OCI-LY1 (cell line): Measurements from ENCODE around the gene SLC25A21.

ENCODE experiments used
- H2AFZ ChIP-seq: fragments of 200-600 bp; sonication (generic), shearing (Covaris generic); 2 replicates; pipeline ENCODE4 v1.6.0; 2014; ENCODE audit warnings: antibody characterized with exemption, mild to moderate bottlenecking, low read length
- H3F3A ChIP-seq: fragments of 200-600 bp; sonication (generic), shearing (Covaris generic); 2 replicates; pipeline ENCODE4 v1.6.0; 2014; ENCODE audit warnings: mild to moderate bottlenecking, antibody characterized with exemption, low read length, moderate library complexity; ENCODE audit not compliant: insufficient read depth
- H3K27ac ChIP-seq: fragments of 200-600 bp; sonication (generic); 2 replicates; pipeline ENCODE4 v1.5.1; 2014; ENCODE audit warnings: low read length, mixed run types, mild to moderate bottlenecking, low read depth; ENCODE audit not compliant: poor library complexity, severe bottlenecking
- H3K27me3 ChIP-seq: fragments of 200-600 bp; sonication (generic); 2 replicates; pipeline ENCODE4 v1.6.0; 2014; ENCODE audit warnings: antibody characterized with exemption, mild to moderate bottlenecking, low read length, moderate library complexity; ENCODE audit not compliant: insufficient read depth
- H3K36me3 ChIP-seq: fragments of 200-600 bp; sonication (generic); 2 replicates; pipeline ENCODE4 v1.6.1; 2014; ENCODE audit warnings: mild to moderate bottlenecking, antibody characterized with exemption, low read length, moderate library complexity, mixed read lengths; ENCODE audit not compliant: insufficient read depth
- H3K4me1 ChIP-seq: fragments of 200-600 bp; sonication (generic); 2 replicates; pipeline ENCODE4 v1.5.1; 2014; ENCODE audit warnings: mild to moderate bottlenecking, low read length, moderate library complexity; ENCODE audit not compliant: insufficient read depth, severe bottlenecking
- H3K4me2 ChIP-seq: fragments of 200-600 bp; sonication (generic), shearing (Covaris generic); 2 replicates; pipeline ENCODE4 v1.6.1; 2014; ENCODE audit warnings: low read length
- H3K4me3 ChIP-seq: fragments of 200-600 bp; sonication (generic); 2 replicates; pipeline ENCODE4 v1.5.1; 2014; ENCODE audit warnings: low read length, low read depth, mild to moderate bottlenecking, mixed read lengths; ENCODE audit not compliant: poor library complexity, severe bottlenecking
- H3K79me2 ChIP-seq: fragments of 200-600 bp; shearing (Covaris generic); 2 replicates; pipeline ENCODE4 v1.6.1; 2016; ENCODE audit warnings: mixed run types, low read length, mixed read lengths; ENCODE audit not compliant: insufficient read depth
- H3K9ac ChIP-seq: fragments of 200-600 bp; sonication (generic), shearing (Covaris generic); 2 replicates; pipeline ENCODE4 v1.6.1; 2014; ENCODE audit warnings: mild to moderate bottlenecking, low read length, mixed read lengths
- H3K9me2 ChIP-seq: fragments of 200-600 bp; sonication (generic), shearing (Covaris generic); 2 replicates; pipeline ENCODE4 v1.6.1; 2014; ENCODE audit warnings: low read depth, mild to moderate bottlenecking, low read length, mixed read lengths
- H3K9me3 ChIP-seq: fragments of 200-600 bp; shearing (Covaris generic); 2 replicates; pipeline ENCODE4 v1.6.1; 2014; ENCODE audit warnings: low read length, mixed read lengths
- H4K20me1 ChIP-seq: fragments of 200-600 bp; sonication (generic), shearing (Covaris generic); 2 replicates; pipeline ENCODE4 v1.6.0; 2016; ENCODE audit warnings: mild to moderate bottlenecking, low read length; ENCODE audit not compliant: insufficient read depth
- EZH2 ChIP-seq: fragments of 200-600 bp; sonication (generic), shearing (Covaris generic); IDR thresholded peaks from 2 replicates; pipeline ENCODE4 v1.8.0; 2017; ENCODE audit warnings: borderline replicate concordance, mixed run types, mild to moderate bottlenecking, antibody characterized with exemption, low read length, moderate library complexity, mixed read lengths
- TF ChIP-seq, protein P1 (sequence below): fragments of 200-600 bp; sonication (generic), shearing (Covaris generic); IDR thresholded peaks from 2 replicates; pipeline ENCODE4 v1.5.1; 2017; ENCODE audit warnings: mild to moderate bottlenecking, antibody characterized with exemption, low read length, moderate library complexity, mixed read lengths

Gene SLC25A21

DNA sequence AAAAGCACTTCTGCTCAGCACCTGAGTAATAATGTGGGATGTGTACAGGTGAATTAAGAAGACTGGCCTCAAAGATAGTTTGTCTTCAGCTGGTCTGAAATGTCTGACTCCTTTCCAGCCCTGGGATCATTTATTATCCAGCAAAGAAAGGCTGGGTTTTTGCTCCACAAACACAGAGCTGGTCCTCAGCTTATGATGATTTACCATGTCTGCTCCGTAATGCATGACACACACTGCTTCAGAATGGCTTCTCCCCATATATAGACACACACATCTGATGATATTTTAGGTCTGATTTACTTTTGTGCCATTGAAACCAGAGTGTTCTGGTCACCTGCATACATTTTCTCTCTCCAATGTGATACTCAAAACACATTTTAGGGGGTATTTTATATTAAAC lies 225.0 kb downstream of the SLC25A21 start:
- Histone ChIP-seq H3K79me2 (no peaks in the 10 kb centered on the region), H4K20me1 (no peaks in the 10 kb centered on the region), H3K27ac (no peak overlapping the region), H3K4me3 (no peak overlapping the region), H3K4me2 (no peak overlapping the region), H3K9me2 (no peaks in the 10 kb centered on the region), H3F3A (no peaks in the 10 kb centered on the region), H3K36me3 (no peaks in the 10 kb centered on the region), H3K9me3 (no peaks in the 10 kb centered on the region), H3K9ac (no peak overlapping the region), H2AFZ (no peak overlapping the region), H3K27me3 (no peaks in the 10 kb centered on the region), H3K4me1 (no peaks in the 10 kb centered on the region)
- TF ChIP-seq, protein P1, sequence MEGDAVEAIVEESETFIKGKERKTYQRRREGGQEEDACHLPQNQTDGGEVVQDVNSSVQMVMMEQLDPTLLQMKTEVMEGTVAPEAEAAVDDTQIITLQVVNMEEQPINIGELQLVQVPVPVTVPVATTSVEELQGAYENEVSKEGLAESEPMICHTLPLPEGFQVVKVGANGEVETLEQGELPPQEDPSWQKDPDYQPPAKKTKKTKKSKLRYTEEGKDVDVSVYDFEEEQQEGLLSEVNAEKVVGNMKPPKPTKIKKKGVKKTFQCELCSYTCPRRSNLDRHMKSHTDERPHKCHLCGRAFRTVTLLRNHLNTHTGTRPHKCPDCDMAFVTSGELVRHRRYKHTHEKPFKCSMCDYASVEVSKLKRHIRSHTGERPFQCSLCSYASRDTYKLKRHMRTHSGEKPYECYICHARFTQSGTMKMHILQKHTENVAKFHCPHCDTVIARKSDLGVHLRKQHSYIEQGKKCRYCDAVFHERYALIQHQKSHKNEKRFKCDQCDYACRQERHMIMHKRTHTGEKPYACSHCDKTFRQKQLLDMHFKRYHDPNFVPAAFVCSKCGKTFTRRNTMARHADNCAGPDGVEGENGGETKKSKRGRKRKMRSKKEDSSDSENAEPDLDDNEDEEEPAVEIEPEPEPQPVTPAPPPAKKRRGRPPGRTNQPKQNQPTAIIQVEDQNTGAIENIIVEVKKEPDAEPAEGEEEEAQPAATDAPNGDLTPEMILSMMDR = no peak
- TF ChIP-seq EZH2 = no peak

DNA sequence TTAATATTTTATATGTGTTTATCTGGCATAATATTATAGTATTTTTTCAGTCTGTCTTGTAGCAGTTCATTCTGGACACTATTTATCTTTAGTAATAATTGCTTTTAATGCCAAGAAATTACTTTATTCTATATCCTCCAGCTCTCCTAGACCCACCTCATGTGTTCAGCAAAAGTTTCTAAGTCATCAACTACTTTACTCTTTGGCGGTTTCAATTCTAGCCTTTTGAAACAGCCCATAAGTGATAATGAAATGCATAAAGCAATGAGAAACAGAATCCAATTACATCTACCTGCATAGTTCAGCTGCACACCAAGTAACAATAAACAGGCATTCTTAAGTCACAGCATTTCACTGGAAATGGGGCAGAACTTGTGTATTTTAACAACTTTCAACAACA lies 225.5 kb downstream of the SLC25A21 start:
- no peaks in the 10 kb centered on the region for H3K9me3 ChIP-seq
- H2AFZ ChIP-seq = no peak overlapping the region
- no peaks in the 10 kb centered on the region for H3K27me3 ChIP-seq

DNA sequence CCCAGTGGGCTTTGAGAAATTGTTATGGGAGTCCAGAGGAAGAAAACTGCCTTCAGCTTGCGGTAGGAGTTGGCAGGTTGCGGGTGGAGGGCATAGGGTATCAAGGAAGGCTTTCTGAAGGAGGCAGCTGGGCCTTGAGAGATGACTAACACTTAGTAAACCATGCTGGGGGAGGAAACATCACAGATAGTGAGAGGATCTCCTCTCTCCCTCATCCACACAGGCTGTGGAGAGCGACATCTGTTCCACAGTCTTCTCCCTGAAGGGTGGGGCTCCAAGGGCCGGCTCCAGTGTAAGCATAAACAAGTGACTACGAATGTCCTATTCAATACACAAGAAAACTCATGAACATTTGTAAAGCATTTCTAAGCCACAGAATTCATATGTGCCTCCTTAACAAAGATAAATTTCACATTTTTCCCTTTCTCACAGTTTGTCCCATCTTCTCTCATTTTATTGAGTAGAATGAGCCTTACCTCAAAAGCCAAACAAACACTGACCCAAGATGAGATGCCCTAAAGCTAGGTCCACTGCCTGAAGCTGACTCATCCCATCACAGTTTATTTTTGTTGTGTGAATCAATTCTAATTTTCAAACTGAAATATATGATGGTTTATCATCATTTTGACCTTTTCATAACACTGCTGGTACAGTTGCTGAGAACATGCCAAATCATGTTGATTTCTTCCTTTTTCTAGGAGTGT lies 227.9 kb downstream of the SLC25A21 start:
- Histone ChIP-seq H3K36me3 (no peaks in the 10 kb centered on the region), H3F3A (no peaks in the 10 kb centered on the region), H3K4me1 (no peaks in the 10 kb centered on the region), H3K27me3 (no peaks in the 10 kb centered on the region), H2AFZ (no peak overlapping the region), H3K9me2 (no peaks in the 10 kb centered on the region), H3K79me2 (no peaks in the 10 kb centered on the region), H3K9ac (no peak overlapping the region), H4K20me1 (no peaks in the 10 kb centered on the region), H3K4me3 (no peak overlapping the region), H3K27ac (no peak overlapping the region), H3K4me2 (no peak overlapping the region), H3K9me3 (no peaks in the 10 kb centered on the region)
- TF ChIP-seq, protein P1 = no peak
- no peak for TF ChIP-seq EZH2

More for the DNA sequence above, 225.5 kb downstream of the SLC25A21 start:
- no peaks in the 10 kb centered on the region for H3F3A ChIP-seq
- H3K79me2 ChIP-seq = no peaks in the 10 kb centered on the region
- H3K9me2 ChIP-seq = no peaks in the 10 kb centered on the region
- no peak overlapping the region for H3K4me2 ChIP-seq
- H3K4me1 ChIP-seq = no peaks in the 10 kb centered on the region
- TF ChIP-seq EZH2 = no peak
- TF ChIP-seq, protein P1 = no peak
- H3K9ac ChIP-seq = no peak overlapping the region
- no peak overlapping the region for H3K4me3 ChIP-seq
- no peaks in the 10 kb centered on the region for H3K36me3 ChIP-seq
- no peak overlapping the region for H3K27ac ChIP-seq
- no peaks in the 10 kb centered on the region for H4K20me1 ChIP-seq
